OCI-LY3 (cell line): ENCODE measurements around the gene CCNQ.
A peak's percentile ranks its signal among the peaks of the same experiment; 100 is the strongest.

ENCODE experiments used
- H2AFZ ChIP-seq: fragments of 200-600, 300-600 bp; shearing (Covaris generic); 2 replicates; pipeline ENCODE4 v1.6.0; 2014; ENCODE audit warnings: antibody characterized with exemption, low read depth, low read length
- H3K27ac ChIP-seq: fragments of 200-600, 300-600 bp; sonication (generic); 2 replicates; pipeline ENCODE4 v1.5.1; 2014; ENCODE audit warnings: mild to moderate bottlenecking, low read length, moderate library complexity, mixed read lengths
- H3K27me3 ChIP-seq: fragments of 200-600, 300-600 bp; sonication (generic); 2 replicates; pipeline ENCODE4 v1.6.1; 2014; ENCODE audit warnings: low read depth, low read length, mixed read lengths
- H3K36me3 ChIP-seq: fragments of 200-600, 300-600 bp; sonication (generic); replicated peaks from 2 replicates; pipeline ENCODE3; 2014; ENCODE audit warnings: low read depth, low read length, mixed read lengths
- H3K4me1 ChIP-seq: fragments of 300-600, 200-600 bp; sonication (generic); 2 replicates; pipeline ENCODE4 v1.6.1; 2014; ENCODE audit warnings: low read length, mixed read lengths
- H3K4me2 ChIP-seq: fragments of 200-600, 300-600 bp; sonication (generic); 2 replicates; pipeline ENCODE4 v1.6.1; 2014; ENCODE audit warnings: low read length, mixed read lengths
- H3K4me3 ChIP-seq: fragments of 300-600, 200-600 bp; sonication (generic); 2 replicates; pipeline ENCODE4 v1.5.1; 2014; ENCODE audit warnings: antibody characterized with exemption, mild to moderate bottlenecking, low read length, moderate library complexity
- H3K79me2 ChIP-seq: fragments of 300-600, 200-600 bp; shearing (Covaris generic); 2 replicates; pipeline ENCODE4 v1.6.1; 2014; ENCODE audit warnings: mild to moderate bottlenecking, low read length, mixed read lengths
- H3K9ac ChIP-seq: fragments of 300-600, 200-600 bp; shearing (Covaris generic); 2 replicates; pipeline ENCODE4 v1.6.0; 2014; ENCODE audit warnings: mild to moderate bottlenecking, low read length, moderate library complexity
- H3K9me3 ChIP-seq: fragments of 200-600, 300-600 bp; shearing (Covaris generic); 2 replicates; pipeline ENCODE4 v1.6.1; 2014; ENCODE audit warnings: low read length, mixed read lengths; ENCODE audit not compliant: insufficient read depth
- H4K20me1 ChIP-seq: fragments of 200-600, 300-600 bp; sonication (generic); 2 replicates; pipeline ENCODE4 v1.6.1; 2016; ENCODE audit warnings: low read length, mixed read lengths; ENCODE audit not compliant: insufficient read depth
- CTCF ChIP-seq: fragments of 200-600, 300-600 bp; sonication (generic); IDR thresholded peaks from 2 replicates; pipeline ENCODE4 v1.5.1; 2014; ENCODE audit warnings: antibody characterized with exemption, low read length, low read depth
- EZH2phosphoT487 ChIP-seq: fragments of 200-600 bp; shearing (Covaris generic); IDR thresholded peaks from 2 replicates; pipeline ENCODE4 v1.6.1; 2018; ENCODE audit warnings: antibody characterized with exemption, mixed run types, low read depth

Gene CCNQ

GRCh38 chrX:153560000-153560399, 38.9 kb downstream of the CCNQ start:
- no peaks in the 10 kb centered on the region for H3K9me3 ChIP-seq
- H3K27ac ChIP-seq, result no peak overlapping the region
- no peaks in the 10 kb centered on the region for H3K27me3 ChIP-seq
- H3K4me1 ChIP-seq, result peaks cover 7% of the 10 kb centered on the region
- H2AFZ ChIP-seq, result no peak overlapping the region
- no peak overlapping the region for H3K9ac ChIP-seq
- no peak for TF ChIP-seq CTCF
- TF ChIP-seq EZH2phosphoT487, result no peak
- H4K20me1 ChIP-seq, result no peaks in the 10 kb centered on the region
- H3K4me2 ChIP-seq, result no peak overlapping the region
- H3K79me2 ChIP-seq, result no peaks in the 10 kb centered on the region
- no peaks in the 10 kb centered on the region for H3K36me3 ChIP-seq
- H3K4me3 ChIP-seq, result no peak overlapping the region

- H3K4me1 ChIP-seq, result no peaks in the 10 kb centered on the region
- H3K27me3 ChIP-seq, result no peaks in the 10 kb centered on the region
- no peaks in the 10 kb centered on the region for H3K79me2 ChIP-seq
- 0 out of 2 replicates have a peak, but pooled peaks have one; percentile 13 for TF ChIP-seq CTCF
- TF ChIP-seq EZH2phosphoT487, result no peak
- no peak overlapping the region for H3K9ac ChIP-seq
- H3K4me2 ChIP-seq, result no peak overlapping the region
- H3K9me3 ChIP-seq, result no peaks in the 10 kb centered on the region
- H3K4me3 ChIP-seq, result no peak overlapping the region
- no peaks in the 10 kb centered on the region for H3K36me3 ChIP-seq
- H2AFZ ChIP-seq, result no peak overlapping the region
- H4K20me1 ChIP-seq, result no peaks in the 10 kb centered on the region
- no peak overlapping the region for H3K27ac ChIP-seq
Measured at GRCh38 chrX:153557618-153558355, 41.2 kb downstream of the CCNQ start.

- H3K4me3 ChIP-seq, result no peak overlapping the region
- H3K27me3 ChIP-seq, result no peaks in the 10 kb centered on the region
- no peak overlapping the region for H3K4me2 ChIP-seq
- H3K9ac ChIP-seq, result no peak overlapping the region
- no peaks in the 10 kb centered on the region for H3K79me2 ChIP-seq
- no peak overlapping the region for H2AFZ ChIP-seq
- no peak overlapping the region for H3K27ac ChIP-seq
- H4K20me1 ChIP-seq, result no peaks in the 10 kb centered on the region
- H3K9me3 ChIP-seq, result no peaks in the 10 kb centered on the region
- TF ChIP-seq CTCF (no peak), EZH2phosphoT487 (no peak)
- no peaks in the 10 kb centered on the region for H3K4me1 ChIP-seq
- no peaks in the 10 kb centered on the region for H3K36me3 ChIP-seq
Measured at GRCh38 chrX:153556767-153557166, 42.2 kb downstream of the CCNQ start.

- no peaks in the 10 kb centered on the region for H3K27me3 ChIP-seq
- H3K79me2 ChIP-seq, result no peaks in the 10 kb centered on the region
- no peaks in the 10 kb centered on the region for H3K9me3 ChIP-seq
- no peaks in the 10 kb centered on the region for H3K36me3 ChIP-seq
- H3K27ac ChIP-seq, result no peak overlapping the region
- H3K4me3 ChIP-seq, result no peak overlapping the region
- H2AFZ ChIP-seq, result no peak overlapping the region
- no peak overlapping the region for H3K9ac ChIP-seq
- H3K4me1 ChIP-seq, result no peaks in the 10 kb centered on the region
- peak; percentile 75 for TF ChIP-seq CTCF
- no peak for TF ChIP-seq EZH2phosphoT487
- H4K20me1 ChIP-seq, result no peaks in the 10 kb centered on the region
- no peak overlapping the region for H3K4me2 ChIP-seq
Measured at GRCh38 chrX:153554519-153555167, 44.3 kb downstream of the CCNQ start.
